Muscle of leg (tissue), 11 donors: ENCODE data around the gene CATSPERZ. TPM values are rescaled to one million over a fixed set of nuclear protein-coding genes. Genes with fewer than 3 reads are reported as not detected.
A peak's percentile ranks its signal among the peaks of the same experiment; 100 is the strongest.

ENCODE experiments used
- DNase-seq: peaks from one replicate; pipeline ENCODE4 v3.0.0; 2013
- H3K27ac ChIP-seq: one replicate; pipeline ENCODE4 v1.5.1; 2013; ENCODE audit warnings: mild to moderate bottlenecking, low read length, control low read depth
- H3K27me3 ChIP-seq: one replicate; pipeline ENCODE4 v1.6.1; 2013; ENCODE audit warnings: low read length; ENCODE audit not compliant: control insufficient read depth, insufficient read depth
- H3K36me3 ChIP-seq: one replicate; pipeline ENCODE4 v1.6.1; 2013; ENCODE audit warnings: low read length; ENCODE audit not compliant: control insufficient read depth, insufficient read depth
- H3K4me1 ChIP-seq: one replicate; pipeline ENCODE4 v1.6.1; 2013; ENCODE audit warnings: low read length; ENCODE audit not compliant: control insufficient read depth, insufficient read depth
- H3K4me3 ChIP-seq: one replicate; pipeline ENCODE4 v1.5.1; 2013; ENCODE audit warnings: low read length, control low read depth
- H3K9me3 ChIP-seq: replicated peaks from 2 replicates; pipeline ENCODE4 v1.6.1; 2013; ENCODE audit warnings: low read depth, low read length; ENCODE audit not compliant: control insufficient read depth
- WGBS: methylation state at CpG from one replicate; pipeline ENCODE4 v1.1.5; 2013; ENCODE audit warnings: missing lambda C conversion rate; ENCODE audit not compliant: insufficient coverage; 5-methylcytosine and 5-hydroxymethylcytosine counted together
- polyA plus RNA-seq, 8 donors: library from polyadenylated mRNA; unstranded; fragments of 120-200 nt; gene quantifications; one replicate each; pipeline versions ENCODE4 v1.2.1 to v1.2.3, GENCODE V29; 2013; ENCODE audit warnings: inconsistent platforms in 1 of 8, low replicate concordance in 1 of 8; ENCODE audit not compliant: insufficient read length in 8 of 8, insufficient read depth in 1 of 8
- total RNA-seq: library from RNA; stranded (reverse); fragments of 120-200 nt; gene quantifications from one replicate; pipeline ENCODE4 v1.2.4, GENCODE V29; 2013

CATSPERZ gene
- total and polyA plus RNA-seq, 9 donors, result 0.14 TPM; not detected in 8

- Histone ChIP-seq H3K4me3 (peak overlapping the region; percentile 58), H3K9me3 (no peaks in the 10 kb centered on the region), H3K36me3 (peaks cover 28% of the 10 kb centered on the region), H3K27ac (peak overlapping the region; percentile 42), H3K4me1 (peaks cover 34% of the 10 kb centered on the region), H3K27me3 (peaks cover 18% of the 10 kb centered on the region)
- WGBS, result 55% methylated on average over 17 of the region's 40 CpGs
- peak; percentile 39 for DNase-seq
Observed at GRCh38 chr11:64285885-64286800, 14.0 kb upstream of the CATSPERZ start.

- 86% methylated on average over 7 of the region's 9 CpGs for WGBS
Observed at GRCh38 chr11:64286801-64287159, 13.4 kb upstream of the CATSPERZ start.

GRCh38 chr11:64287676-64288352 is 12.3 kb upstream of the CATSPERZ start:
- Histone ChIP-seq H3K9me3 (no peaks in the 10 kb centered on the region), H3K4me3 (no peak overlapping the region), H3K36me3 (peaks cover 14% of the 10 kb centered on the region), H3K4me1 (peaks cover 42% of the 10 kb centered on the region), H3K27ac (no peak overlapping the region), H3K27me3 (peaks cover 32% of the 10 kb centered on the region)
- 92% methylated on average over 33 of the region's 33 CpGs for WGBS
- DNase-seq, result no peak

More at GRCh38 chr11:64286801-64287159, 13.4 kb upstream of the CATSPERZ start:
- H3K36me3 ChIP-seq, result peaks cover 24% of the 10 kb centered on the region
- H3K27me3 ChIP-seq, result peaks cover 22% of the 10 kb centered on the region
- no peak for DNase-seq
- H3K4me1 ChIP-seq, result peaks cover 36% of the 10 kb centered on the region
- H3K4me3 ChIP-seq, result no peak overlapping the region
- no peaks in the 10 kb centered on the region for H3K9me3 ChIP-seq
- no peak overlapping the region for H3K27ac ChIP-seq

- H3K4me1 ChIP-seq, result peaks cover 37% of the 10 kb centered on the region
- no peak overlapping the region for H3K4me3 ChIP-seq
- no peak overlapping the region for H3K27ac ChIP-seq
- 78% methylated on average over 3 of the region's 9 CpGs for WGBS
- no peaks in the 10 kb centered on the region for H3K9me3 ChIP-seq
- H3K27me3 ChIP-seq, result peaks cover 38% of the 10 kb centered on the region
- no peak for DNase-seq
- H3K36me3 ChIP-seq, result peaks cover 9% of the 10 kb centered on the region
Observed at GRCh38 chr11:64288353-64288750, 11.8 kb upstream of the CATSPERZ start.

- no peak for DNase-seq
- Histone ChIP-seq H3K9me3 (no peaks in the 10 kb centered on the region), H3K27ac (no peak overlapping the region), H3K4me1 (peaks cover 30% of the 10 kb centered on the region), H3K27me3 (peaks cover 45% of the 10 kb centered on the region), H3K36me3 (peaks cover 7% of the 10 kb centered on the region), H3K4me3 (no peak overlapping the region)
- WGBS, result 69% methylated on average over 6 of the region's 13 CpGs
Observed at GRCh38 chr11:64289002-64289564, 11.1 kb upstream of the CATSPERZ start.

- H3K27me3 ChIP-seq, result peaks cover 60% of the 10 kb centered on the region
- WGBS, result 34% methylated on average over 9 of the region's 10 CpGs
Observed at GRCh38 chr11:64290352-64291261, 9.6 kb upstream of the CATSPERZ start.

GRCh38 chr11:64291262-64291751 is 8.9 kb upstream of the CATSPERZ start, which contains the start of gene KCNK4:
Gene KCNK4 (plus strand): TSS chr11:64291302. CDS start chr11:64293019, 1,717 bp downstream.
- DNase-seq, result no peak
- WGBS, result 1% methylated on average over 44 of the region's 45 CpGs
- Histone ChIP-seq H3K4me1 (peaks cover 18% of the 10 kb centered on the region), H3K27me3 (peaks cover 67% of the 10 kb centered on the region), H3K4me3 (no peak within 1 kb of the TSS), H3K27ac (no peak within 1 kb of the TSS), H3K36me3 (peaks cover 7% of the 10 kb centered on the region), H3K9me3 (no peaks in the 10 kb centered on the region)

More at GRCh38 chr11:64290352-64291261, 9.6 kb upstream of the CATSPERZ start:
- peaks cover 24% of the 10 kb centered on the region for H3K4me1 ChIP-seq
- H3K27ac ChIP-seq, result no peak overlapping the region
- DNase-seq, result no peak
- no peaks in the 10 kb centered on the region for H3K9me3 ChIP-seq
- H3K36me3 ChIP-seq, result peaks cover 7% of the 10 kb centered on the region
- no peak overlapping the region for H3K4me3 ChIP-seq

GRCh38 chr11:64291752-64292459 is 8.3 kb upstream of the CATSPERZ start:
- peaks cover 73% of the 10 kb centered on the region for H3K27me3 ChIP-seq
- no peaks in the 10 kb centered on the region for H3K9me3 ChIP-seq
- H3K4me1 ChIP-seq, result peaks cover 12% of the 10 kb centered on the region
- H3K36me3 ChIP-seq, result peaks cover 7% of the 10 kb centered on the region
- no peak overlapping the region for H3K4me3 ChIP-seq
- no peak for DNase-seq
- H3K27ac ChIP-seq, result no peak overlapping the region
- WGBS, result under 1% methylated on average over 96 of the region's 96 CpGs
